ENCODE results near the gene DOCK3.

DOCK3 gene

GRCh38 chr3:50674349-50675178 is at the start of gene DOCK3:
TSS of gene DOCK3 (plus strand) at chr3:50674927. CDS start at chr3:50675264, 337 bp downstream.
- DNase-seq, result peak; percentile 11

DNA sequence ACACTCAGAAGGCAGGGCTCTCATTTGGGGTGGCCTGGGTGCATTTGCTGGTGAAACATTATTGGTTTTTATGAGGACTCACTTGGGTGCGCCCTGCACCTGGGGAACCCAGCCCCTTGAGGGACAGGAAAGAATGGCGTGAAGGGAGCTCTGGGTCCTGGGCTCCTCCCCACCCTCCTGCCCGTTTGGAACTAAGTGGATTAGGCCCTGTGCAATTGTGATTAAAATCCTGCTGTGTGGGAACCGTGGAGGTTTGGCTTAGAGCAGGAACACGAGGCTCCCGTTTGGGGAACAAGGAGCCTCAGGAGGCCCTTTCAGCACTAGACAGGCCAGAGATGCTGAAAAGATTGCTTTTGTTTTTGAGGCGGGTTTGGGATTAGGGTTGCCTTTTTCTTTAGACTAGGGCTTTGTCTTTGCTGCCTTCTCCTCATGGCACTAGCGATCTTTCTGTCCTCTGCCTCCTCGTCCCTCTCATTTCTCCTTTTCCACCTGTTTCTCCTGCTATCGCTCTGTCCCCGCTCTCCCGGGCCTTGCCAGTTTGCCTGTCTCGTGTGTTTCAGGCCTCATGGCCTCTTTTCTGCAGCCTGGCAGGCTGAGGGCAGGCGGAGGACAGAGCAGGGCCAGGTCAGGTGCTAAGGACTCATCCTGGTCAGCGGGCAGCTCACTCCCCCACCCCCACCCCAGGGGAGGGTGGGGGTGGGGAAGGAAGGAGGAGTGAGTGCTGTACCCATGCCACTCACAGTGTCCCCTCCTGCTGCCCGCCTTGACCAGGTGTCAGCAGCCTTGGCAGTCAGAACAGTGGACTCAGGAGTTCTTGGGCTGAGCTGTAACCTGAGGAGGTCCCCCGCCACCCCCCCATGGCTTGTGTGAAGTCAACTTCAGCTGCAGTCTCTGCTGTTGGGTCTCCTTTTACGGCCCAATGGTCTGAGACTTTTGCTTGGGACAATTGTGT is 49.2 kb upstream of the DOCK3 start:
- no peak for DNase-seq

DNA sequence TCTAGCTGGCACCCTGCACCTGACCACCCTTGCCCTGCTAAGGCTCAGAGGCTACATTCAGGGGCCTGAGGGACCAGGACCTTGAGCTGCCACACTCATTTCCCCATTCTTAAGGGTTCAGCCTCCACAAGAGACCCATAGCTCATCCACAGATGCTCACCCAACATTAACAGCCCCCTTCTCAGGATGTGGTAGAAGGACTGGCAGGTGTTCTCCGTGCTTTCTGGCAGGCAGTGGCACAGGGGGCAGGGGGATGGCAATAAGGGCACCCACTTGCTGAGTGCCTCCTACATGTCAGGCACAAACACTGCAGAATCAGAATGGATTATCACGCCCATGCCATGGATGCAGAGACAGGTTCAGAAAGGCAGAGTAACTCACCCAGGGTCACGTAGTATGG is 48.3 kb upstream of the DOCK3 start:
- no peak for DNase-seq

- DNase-seq, result no peak
Observed at GRCh38 chr3:50627407-50628051, 47.2 kb upstream of the DOCK3 start.

- DNase-seq, result no peak
Observed at GRCh38 chr3:50628601-50629000, 46.1 kb upstream of the DOCK3 start.

DNA sequence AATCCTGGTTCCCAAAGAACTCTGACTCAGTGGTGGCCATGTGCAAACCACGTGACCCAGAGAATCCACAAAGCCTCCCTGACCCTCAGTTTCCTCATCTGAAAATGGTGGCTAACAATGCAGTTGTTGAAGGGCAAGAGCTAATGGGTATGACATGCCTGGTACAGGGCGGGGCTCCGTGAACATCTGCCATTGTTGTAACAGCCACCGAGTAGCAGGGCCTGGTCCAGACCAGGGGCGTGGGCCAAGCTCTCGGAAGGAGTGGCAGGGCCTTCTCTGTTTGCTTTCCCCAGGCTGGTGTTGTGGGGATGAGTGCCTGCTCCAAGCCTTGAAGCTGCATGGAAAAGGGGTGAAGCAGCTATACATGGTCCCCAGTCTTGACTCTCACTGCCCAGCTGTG is 44.3 kb upstream of the DOCK3 start:
- DNase-seq, result no peak

DNA sequence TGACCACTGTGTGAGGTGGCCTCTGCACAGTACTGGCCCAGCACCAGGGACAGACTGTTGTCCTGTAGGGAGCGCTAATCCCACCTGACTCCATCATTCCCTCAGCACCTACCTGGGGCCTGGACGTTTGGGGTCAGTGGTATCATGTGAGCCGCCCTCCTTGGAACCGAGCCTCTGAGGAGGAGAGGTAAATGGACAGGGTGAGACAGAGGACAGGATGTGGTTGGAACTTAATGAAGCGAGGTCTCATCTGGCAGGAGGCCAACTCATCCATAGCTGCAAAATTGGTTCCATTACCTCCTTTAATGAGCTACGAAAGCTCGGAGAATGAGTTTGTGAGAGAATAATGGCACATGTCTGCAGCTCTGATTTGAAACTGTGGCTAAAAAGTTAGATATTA is 43.9 kb upstream of the DOCK3 start:
- DNase-seq, result peak; percentile 50

GRCh38 chr3:50632450-50632849 is 42.3 kb upstream of the DOCK3 start:
- no peak for DNase-seq

- no peak for DNase-seq
Observed at GRCh38 chr3:50633230-50633790, 41.4 kb upstream of the DOCK3 start.

GRCh38 chr3:50635066-50635465 is 39.7 kb upstream of the DOCK3 start:
- DNase-seq, result no peak

GRCh38 chr3:50637011-50637410 is 37.7 kb upstream of the DOCK3 start:
- DNase-seq, result no peak

GRCh38 chr3:50637945-50638344 is 36.8 kb upstream of the DOCK3 start:
- DNase-seq, result no peak

- no peak for DNase-seq
Observed at GRCh38 chr3:50639055-50639494, 35.7 kb upstream of the DOCK3 start.

- no peak for DNase-seq
Observed at GRCh38 chr3:50642382-50642781, 32.3 kb upstream of the DOCK3 start.

DNA sequence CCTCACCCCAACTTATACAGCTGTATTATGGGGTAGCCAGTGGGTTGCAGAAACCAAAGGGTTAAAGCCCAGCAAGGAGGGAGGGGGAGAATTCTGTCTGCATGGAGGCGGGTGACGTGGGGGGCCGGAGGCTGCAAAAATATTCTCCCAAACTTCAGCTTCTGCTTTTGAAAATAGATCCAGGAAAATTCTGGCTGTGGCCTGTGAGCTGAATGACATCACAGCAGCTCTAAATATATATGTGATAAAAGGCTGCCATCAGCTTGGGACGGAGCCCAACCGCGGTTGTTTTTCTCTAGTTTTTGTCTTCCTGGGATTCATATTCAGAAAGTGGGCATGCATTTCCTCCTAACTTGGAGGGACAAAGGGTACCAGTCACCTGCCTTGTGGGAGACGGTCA is 30.2 kb upstream of the DOCK3 start:
- no peak for DNase-seq

- DNase-seq, result no peak
Observed at GRCh38 chr3:50645378-50645777, 29.3 kb upstream of the DOCK3 start.

DNA sequence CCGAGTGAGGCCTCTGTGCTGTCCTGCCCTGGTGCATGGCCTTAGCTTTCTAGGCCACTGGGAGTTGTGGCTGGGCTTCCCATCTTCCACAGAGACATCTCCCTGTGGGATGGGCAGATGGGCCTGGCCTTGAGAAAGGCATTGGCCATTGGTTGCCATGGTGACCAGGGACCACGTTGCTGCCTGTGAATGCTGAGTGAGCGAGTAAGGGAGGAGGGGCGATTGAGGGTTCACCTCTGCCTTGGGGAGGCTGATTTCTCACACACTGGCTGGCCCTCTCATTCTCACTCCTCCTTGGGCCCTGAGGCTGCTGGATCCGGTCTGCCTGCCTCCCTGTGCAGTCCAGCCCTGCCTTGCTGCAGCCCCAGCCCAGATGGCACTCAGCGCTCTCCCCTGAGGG is 26.4 kb upstream of the DOCK3 start:
- DNase-seq, result no peak

- no peak for DNase-seq
Observed at GRCh38 chr3:50648944-50649343, 25.8 kb upstream of the DOCK3 start.

DNA sequence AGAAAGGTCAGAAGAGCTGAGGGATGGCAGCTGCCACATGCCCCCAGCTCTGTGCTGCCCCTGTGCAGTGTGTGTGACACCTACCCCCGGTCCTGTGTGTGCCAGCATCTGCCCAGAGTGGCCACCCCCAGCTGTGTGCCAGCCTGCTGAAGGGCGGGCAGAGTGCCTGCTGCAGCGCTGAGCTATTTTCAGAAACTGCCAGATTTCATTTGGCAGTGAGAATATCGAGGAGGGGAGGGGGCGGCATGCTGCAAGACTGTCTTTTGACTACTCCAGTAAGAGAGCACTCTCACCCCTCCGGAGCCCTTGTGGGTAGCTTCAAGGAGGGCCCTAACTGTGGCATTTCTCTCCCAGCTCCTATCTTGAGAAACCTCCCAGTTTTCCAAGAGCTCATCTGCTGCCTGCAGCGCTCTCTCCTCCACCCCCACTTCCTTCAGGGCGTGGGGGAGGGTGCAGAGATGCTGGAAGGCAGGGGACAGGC is 25.2 kb upstream of the DOCK3 start:
- DNase-seq, result no peak

DNA sequence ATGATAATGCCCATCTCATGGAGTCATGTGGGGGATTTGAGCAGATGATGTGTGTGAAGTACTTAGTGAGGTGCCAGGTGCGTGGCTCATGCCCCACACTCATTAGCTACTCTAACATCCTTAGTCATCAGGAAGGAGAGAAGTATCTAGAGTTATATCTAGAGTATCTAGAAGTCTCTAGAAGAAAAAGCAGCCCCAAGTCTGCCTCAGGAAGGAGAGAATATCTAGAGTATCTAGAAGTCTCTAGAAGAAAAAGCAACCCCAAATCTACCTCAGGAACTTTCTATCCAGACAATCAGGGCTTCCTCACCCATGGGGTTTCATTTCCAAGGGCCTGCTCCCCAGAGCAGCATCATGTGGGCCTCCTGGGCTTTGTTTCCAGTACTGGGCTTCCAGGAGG is 24.7 kb upstream of the DOCK3 start:
- DNase-seq, result no peak

DNA sequence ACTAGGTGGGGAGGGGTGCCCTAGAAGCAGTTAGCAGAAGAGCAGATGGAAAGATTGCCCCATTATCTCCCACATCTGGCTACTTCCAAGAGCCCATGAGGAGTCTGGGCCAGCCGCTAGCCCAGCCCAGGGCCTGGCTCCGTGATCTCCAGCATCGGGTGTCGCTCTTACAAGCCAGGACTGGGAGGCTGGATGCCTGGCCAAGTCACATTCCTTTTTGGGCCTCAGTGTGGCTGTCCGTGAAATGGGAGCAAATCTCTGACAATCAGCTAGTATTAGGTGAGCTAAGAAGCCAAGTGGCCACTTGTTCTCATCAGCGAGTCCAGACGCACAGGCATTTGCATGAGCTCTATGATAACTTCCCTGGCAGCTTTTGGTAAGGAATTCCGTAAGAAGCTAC is 23.3 kb upstream of the DOCK3 start:
- no peak for DNase-seq

DNA sequence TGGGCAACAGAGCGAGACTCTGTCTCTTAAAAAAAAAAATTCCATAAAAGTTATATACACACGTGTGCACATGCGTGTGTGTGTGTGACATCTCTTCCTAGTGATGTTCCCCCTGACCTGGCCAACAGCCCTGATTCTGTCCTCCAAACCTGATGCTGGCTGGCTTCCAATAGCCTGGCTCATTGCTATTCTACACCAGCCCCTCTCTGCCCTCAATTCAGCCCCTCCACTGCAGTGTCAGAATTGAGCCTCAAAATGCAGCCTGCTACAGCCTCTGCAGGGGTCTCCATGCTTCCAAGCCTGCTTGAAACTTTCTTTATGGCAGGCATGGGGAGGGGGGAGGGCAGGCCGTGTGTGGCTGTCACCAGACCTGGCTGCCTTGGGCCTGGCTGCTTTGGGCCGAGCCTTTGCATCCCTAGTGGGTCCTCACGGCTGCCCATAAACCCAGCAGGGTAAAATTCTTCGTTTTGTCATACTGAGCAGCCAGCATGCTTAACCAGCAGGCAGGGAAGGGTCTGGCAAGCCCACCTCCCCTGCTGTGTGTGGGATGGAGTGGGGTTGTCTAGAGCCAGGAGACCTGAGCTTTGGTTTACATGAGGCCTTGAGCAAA is 22.7 kb upstream of the DOCK3 start:
- DNase-seq, result no peak
